ENCODE results near the gene DIAPH2. TPM values are rescaled to one million over a fixed set of nuclear protein-coding genes. Genes with fewer than 3 reads are reported as not detected.

The DIAPH2 gene
- total RNA-seq, 1 donor from 2014 or later = 7.9 TPM

GRCh38 chrX:97551821-97552220 lies 867.2 kb downstream of the DIAPH2 start:
- DNase-seq (ENCODE audit: low read depth) (no peak), FAIRE-seq (no peak)
- no peak overlapping the region for H3K4me3 ChIP-seq (ENCODE audit: low read depth, low read length)
- H3K27me3 ChIP-seq (ENCODE audit: control insufficient read depth, insufficient read depth, low read length) = no peaks in the 10 kb centered on the region
- no peaks in the 10 kb centered on the region for H3K36me3 ChIP-seq (ENCODE audit: control insufficient read depth, insufficient read depth, low read length)
- no peak for TF ChIP-seq CTCF (IDR thresholded peaks at IDR 0.05; ENCODE audit: insufficient read depth, low read length, severe bottlenecking)

DNA sequence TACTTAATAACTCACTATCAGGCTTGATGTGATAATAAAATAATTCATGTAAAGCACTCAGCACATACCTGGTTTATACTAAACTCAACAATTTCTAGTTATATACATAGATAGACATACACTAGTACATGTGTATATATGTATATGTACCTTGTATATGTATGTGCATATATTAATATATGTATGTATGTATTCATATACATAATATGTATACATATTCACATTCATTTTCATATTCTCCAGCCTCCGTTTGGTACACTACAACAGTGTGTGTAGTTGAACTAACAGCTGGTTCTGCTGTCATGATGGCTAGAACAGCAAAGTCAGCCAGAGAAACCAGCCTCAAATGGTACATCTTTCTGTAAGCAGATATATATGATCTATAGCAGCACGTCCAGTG lies 869.2 kb downstream of the DIAPH2 start:
- Histone ChIP-seq H3K4me3 (ENCODE audit: low read depth, low read length) (no peak overlapping the region), H3K27me3 (ENCODE audit: control insufficient read depth, insufficient read depth, low read length) (no peaks in the 10 kb centered on the region), H3K36me3 (ENCODE audit: control insufficient read depth, insufficient read depth, low read length) (no peaks in the 10 kb centered on the region)
- FAIRE-seq = no peak
- no peak for DNase-seq (ENCODE audit: low read depth)
- no peak for TF ChIP-seq CTCF (IDR thresholded peaks at IDR 0.05; ENCODE audit: insufficient read depth, low read length, severe bottlenecking)

GRCh38 chrX:97556359-97556758 lies 871.7 kb downstream of the DIAPH2 start:
- DNase-seq (ENCODE audit: low read depth) = no peak
- Histone ChIP-seq H3K4me3 (ENCODE audit: low read depth, low read length) (no peak overlapping the region), H3K36me3 (ENCODE audit: control insufficient read depth, insufficient read depth, low read length) (no peaks in the 10 kb centered on the region), H3K27me3 (ENCODE audit: control insufficient read depth, insufficient read depth, low read length) (no peaks in the 10 kb centered on the region)
- FAIRE-seq = no peak
- TF ChIP-seq CTCF (IDR thresholded peaks at IDR 0.05; ENCODE audit: insufficient read depth, low read length, severe bottlenecking) = no peak

DNA sequence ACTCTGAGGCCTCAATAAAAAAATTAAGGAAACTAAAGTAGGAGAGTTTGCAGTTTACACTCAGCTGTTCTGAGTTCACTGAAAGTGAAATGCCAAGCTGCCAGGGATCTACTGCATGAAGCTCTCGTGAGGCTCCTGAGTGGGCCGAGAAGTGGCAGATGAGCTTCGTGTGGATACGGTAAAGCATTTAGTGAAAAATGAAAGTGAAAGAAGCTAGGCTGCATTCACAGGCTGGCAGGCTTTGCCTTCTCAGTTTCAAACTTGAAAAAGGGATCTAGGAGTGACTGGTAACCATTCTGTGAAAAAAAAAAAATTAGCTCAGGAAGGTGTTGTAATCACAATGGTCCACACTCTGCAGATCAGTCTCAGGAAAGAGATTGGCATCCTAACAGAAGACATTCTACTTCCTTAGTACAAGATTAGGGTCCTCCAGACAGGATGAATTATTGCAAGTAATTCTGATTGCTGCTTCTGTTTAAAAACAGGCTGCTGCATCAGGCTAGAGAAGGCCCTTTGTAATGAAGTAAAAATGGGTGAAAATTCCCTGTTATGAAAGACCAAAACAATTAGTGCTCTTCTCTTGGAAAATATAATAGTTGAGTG lies 879.0 kb downstream of the DIAPH2 start:
- DNase-seq (ENCODE audit: low read depth) (peak; percentile 15), FAIRE-seq (no peak)
- no peaks in the 10 kb centered on the region for H3K36me3 ChIP-seq (ENCODE audit: control insufficient read depth, insufficient read depth, low read length)
- H3K4me3 ChIP-seq (ENCODE audit: low read depth, low read length) = peak overlapping the region; percentile 5
- no peaks in the 10 kb centered on the region for H3K27me3 ChIP-seq (ENCODE audit: control insufficient read depth, insufficient read depth, low read length)
- TF ChIP-seq CTCF (IDR thresholded peaks at IDR 0.05; ENCODE audit: insufficient read depth, low read length, severe bottlenecking) = no peak

DNA sequence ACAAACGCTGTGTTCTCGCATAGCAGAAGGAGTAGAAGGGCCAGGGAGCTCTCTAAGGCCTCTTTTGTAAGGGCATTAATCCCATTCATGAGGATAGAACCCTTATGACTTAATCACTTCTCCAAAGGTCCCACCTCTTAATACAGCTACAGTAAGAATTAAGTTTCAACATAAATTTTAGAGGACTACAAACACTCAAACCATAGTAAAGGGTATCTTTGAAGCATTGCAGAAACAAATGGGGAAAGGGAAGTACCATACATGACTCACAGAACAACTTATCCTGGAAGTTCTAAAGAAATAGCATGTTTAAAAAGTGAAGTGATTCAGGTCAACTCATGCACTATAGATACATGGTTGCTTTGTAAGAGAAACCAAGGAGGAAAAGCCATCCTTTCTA lies 879.9 kb downstream of the DIAPH2 start:
- no peak for TF ChIP-seq CTCF (IDR thresholded peaks at IDR 0.05; ENCODE audit: insufficient read depth, low read length, severe bottlenecking)

DNA sequence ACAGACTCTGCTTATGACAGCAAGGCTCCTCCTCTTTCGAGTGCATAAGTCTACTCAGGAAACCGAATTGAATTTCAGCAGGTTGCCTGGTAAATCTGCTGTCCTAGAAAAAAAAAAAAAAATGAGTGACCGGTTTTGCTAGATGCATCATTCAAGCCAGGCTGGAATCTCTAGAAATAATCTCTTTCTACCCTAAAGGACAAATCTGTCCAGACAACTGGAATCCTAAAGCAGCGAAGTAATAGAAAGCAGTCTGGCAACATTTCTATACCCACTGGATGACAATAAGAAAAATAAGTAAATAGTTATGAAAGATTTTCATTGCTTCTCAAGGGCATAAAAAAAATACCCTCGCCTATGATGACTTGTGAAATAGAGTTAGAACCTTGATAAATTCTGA lies 902.5 kb downstream of the DIAPH2 start:
- TF ChIP-seq CTCF (IDR thresholded peaks at IDR 0.05; ENCODE audit: insufficient read depth, low read length, severe bottlenecking) = no peak
- DNase-seq (ENCODE audit: low read depth) (no peak), FAIRE-seq (no peak)
- no peaks in the 10 kb centered on the region for H3K36me3 ChIP-seq (ENCODE audit: control insufficient read depth, insufficient read depth, low read length)
- no peak overlapping the region for H3K4me3 ChIP-seq (ENCODE audit: low read depth, low read length)
- H3K27me3 ChIP-seq (ENCODE audit: control insufficient read depth, insufficient read depth, low read length) = no peaks in the 10 kb centered on the region

More for the DNA sequence above, 879.9 kb downstream of the DIAPH2 start:
- H3K36me3 ChIP-seq (ENCODE audit: control insufficient read depth, insufficient read depth, low read length) = no peaks in the 10 kb centered on the region
- H3K27me3 ChIP-seq (ENCODE audit: control insufficient read depth, insufficient read depth, low read length) = no peaks in the 10 kb centered on the region
- DNase-seq (ENCODE audit: low read depth) = no peak
- FAIRE-seq = no peak
- no peak overlapping the region for H3K4me3 ChIP-seq (ENCODE audit: low read depth, low read length)
